Keratinocyte (primary cell): ENCODE data around the gene MRTFA.

Experiments used
- CTCF ChIP-seq, 3 experiments: IDR thresholded peaks in 1 of 3; conservative IDR thresholded peaks in 1 of 3; optimal IDR thresholded peaks in 1 of 3; 2 replicates in 2 of 3; 3 replicates in 1 of 3; pipeline versions ENCODE3 to v1.5.1; 2011; ENCODE audit warnings: low read length in 3 of 3, mild to moderate bottlenecking in 3 of 3, moderate library complexity in 2 of 3, control low read depth in 1 of 3, inconsistent platforms in 1 of 3; ENCODE audit not compliant: insufficient read depth in 2 of 3; ENCODE audit errors: extremely low read depth in 1 of 3
- EZH2 ChIP-seq: IDR thresholded peaks from one replicate; pipeline ENCODE4 v1.6.1; 2012; ENCODE audit warnings: inconsistent platforms, mild to moderate bottlenecking, low read length, moderate library complexity

- TF ChIP-seq EZH2 (no peak), CTCF (optimal IDR thresholded peaks at IDR 0.05 in 1 of 3, IDR thresholded peaks at IDR 0.05 in 1 of 3, conservative IDR thresholded peaks at IDR 0.05 in 1 of 3; ENCODE audit: extremely low read depth in 1 of 3, insufficient read depth in 2 of 3, low read length in 3 of 3) (no peak)
Observed at GRCh38 chr22:40534379-40535188, 101.9 kb downstream of the MRTFA start.
